Lower lobe of right lung (tissue), 2 donors: ENCODE measurements around the gene ZNF799. TPM values are rescaled to one million over a fixed set of nuclear protein-coding genes. Genes with fewer than 3 reads are reported as not detected.

Experiments
- ATAC-seq, 2 donors: fragments of 200-7000 bp; cut with Tn5 transposase; one replicate each; pipeline ENCODE4 v1.9.1; 2020 to 2022; ENCODE audit warnings: mild to moderate bottlenecking in 2 of 2, moderate library complexity in 2 of 2
- DNase-seq: peaks from one replicate; pipeline ENCODE4 v3.0.0-alpha.2; 2020
- H3K27ac ChIP-seq: fragments of 200-600 bp; one replicate; pipeline ENCODE4 v1.8.0; 2022
- H3K27me3 ChIP-seq: fragments of 200-600 bp; one replicate; pipeline ENCODE4 v1.8.0; 2022; ENCODE audit warnings: low read depth
- H3K36me3 ChIP-seq: fragments of 200-600 bp; one replicate; pipeline ENCODE4 v1.8.0; 2022; ENCODE audit warnings: mild to moderate bottlenecking
- H3K4me1 ChIP-seq: fragments of 200-600 bp; one replicate; pipeline ENCODE4 v1.8.0; 2022
- H3K4me3 ChIP-seq: fragments of 200-600 bp; one replicate; pipeline ENCODE4 v1.8.0; 2022; ENCODE audit warnings: mild to moderate bottlenecking
- H3K9me3 ChIP-seq: fragments of 200-600 bp; one replicate; pipeline ENCODE4 v1.8.0; 2022
- CTCF ChIP-seq: fragments of 200-600 bp; IDR thresholded peaks from one replicate; pipeline ENCODE4 v1.8.0; 2022; ENCODE audit warnings: antibody characterized with exemption, mild to moderate bottlenecking
- intact Hi-C: fragments of 100-400 bp; cut with DNase I; formaldehyde crosslinking; loops from one replicate; pipeline ENCODE4 v1.11.0; 2022
- total RNA-seq: library from RNA; stranded (reverse); fragmentation: NEBNext Ultra II Directional; extraction: Animal tissue kit (Norgen Biotek cat#: 25700); gene quantifications from one replicate; pipeline ENCODE4 v1.2.1, GENCODE V29; 2021
- donor health status: DM: no; HTN: yes; CAD: no; lungs with severe emphysema.

The ZNF799 gene
- total RNA-seq, 1 donor from 2014 or later: 6.5 TPM

- Histone ChIP-seq H3K4me1 (no peaks in the 10 kb centered on the region), H3K9me3 (peaks cover 59% of the 10 kb centered on the region), H3K27me3 (no peaks in the 10 kb centered on the region), H3K36me3 (peaks cover 21% of the 10 kb centered on the region), H3K4me3 (no peak overlapping the region), H3K27ac (no peak overlapping the region)
- DNase-seq: no peak
- intact Hi-C loops: no loop called here
- no peak for ATAC-seq
- TF ChIP-seq CTCF: no peak
These were observed 47.7 kb downstream of the ZNF799 start for GRCh38 chr19:12353375-12353774.

- no peak for DNase-seq
- H3K9me3 ChIP-seq: peaks cover 83% of the 10 kb centered on the region
- intact Hi-C loops: no loop called here
- H3K4me3 ChIP-seq: no peak overlapping the region
- no peak overlapping the region for H3K27ac ChIP-seq
- no peaks in the 10 kb centered on the region for H3K4me1 ChIP-seq
- H3K27me3 ChIP-seq: no peaks in the 10 kb centered on the region
- TF ChIP-seq CTCF: no peak
- no peak for ATAC-seq
- H3K36me3 ChIP-seq: peaks cover 21% of the 10 kb centered on the region
These were observed 50.2 kb downstream of the ZNF799 start for GRCh38 chr19:12350890-12351197.

- intact Hi-C loops: no loop called here
- ATAC-seq (no peak), DNase-seq (no peak)
- peaks cover 88% of the 10 kb centered on the region for H3K9me3 ChIP-seq
- H3K27me3 ChIP-seq: no peaks in the 10 kb centered on the region
- no peaks in the 10 kb centered on the region for H3K4me1 ChIP-seq
- no peak overlapping the region for H3K27ac ChIP-seq
- no peak overlapping the region for H3K4me3 ChIP-seq
- peaks cover 21% of the 10 kb centered on the region for H3K36me3 ChIP-seq
- TF ChIP-seq CTCF: no peak
These were observed 50.7 kb downstream of the ZNF799 start for GRCh38 chr19:12350185-12350889.

GRCh38 chr19:12346896-12347295 is 54.2 kb downstream of the ZNF799 start:
- no peaks in the 10 kb centered on the region for H3K27me3 ChIP-seq
- ATAC-seq (no peak), DNase-seq (no peak)
- H3K36me3 ChIP-seq: peaks cover 20% of the 10 kb centered on the region
- H3K27ac ChIP-seq: no peak overlapping the region
- peak; percentile 10 for TF ChIP-seq CTCF
- intact Hi-C loops: no loop called here
- H3K9me3 ChIP-seq: peaks cover 76% of the 10 kb centered on the region
- H3K4me1 ChIP-seq: no peaks in the 10 kb centered on the region
- no peak overlapping the region for H3K4me3 ChIP-seq

- Histone ChIP-seq H3K36me3 (peaks cover 3% of the 10 kb centered on the region), H3K4me1 (no peaks in the 10 kb centered on the region), H3K9me3 (peaks cover 59% of the 10 kb centered on the region), H3K4me3 (no peak overlapping the region), H3K27ac (no peak overlapping the region), H3K27me3 (no peaks in the 10 kb centered on the region)
- no peak for TF ChIP-seq CTCF
- ATAC-seq: no peak
- no peak for DNase-seq
- intact Hi-C loops: no loop called here
These were observed 55.9 kb downstream of the ZNF799 start for GRCh38 chr19:12345197-12345596.

Other genes starting within 250 kb of the ZNF799 start
- gene ZNF625, start 244.5 kb downstream of the ZNF799 start, total RNA-seq: 8.4 TPM
- 14.9 TPM for gene ZNF136, start 238.2 kb downstream of the ZNF799 start, total RNA-seq
- 12.8 TPM for gene ZNF44, start 106.4 kb downstream of the ZNF799 start, total RNA-seq
- 2.3 TPM for gene ZNF563, start 67.6 kb downstream of the ZNF799 start, total RNA-seq
- 2.5 TPM for gene ZNF442, start 35.6 kb downstream of the ZNF799 start, total RNA-seq
- gene ZNF443, start 39.8 kb upstream of the ZNF799 start, total RNA-seq: 3.3 TPM
- gene ZNF709, start 83.5 kb upstream of the ZNF799 start, total RNA-seq: 3.9 TPM
- gene ZNF564, start 150.2 kb upstream of the ZNF799 start, total RNA-seq: 15.4 TPM
- gene ZNF490, start 209.5 kb upstream of the ZNF799 start, total RNA-seq: 10.3 TPM
- 27.2 TPM for gene ZNF791, start 209.6 kb upstream of the ZNF799 start, total RNA-seq